Measurements from ENCODE around the gene EEFSEC. TPM values are rescaled to one million over a fixed set of nuclear protein-coding genes. Genes with fewer than 3 reads are reported as not detected.

EEFSEC gene
- total RNA-seq, 1 experiment from 2014 or later: 9.6 TPM

DNA sequence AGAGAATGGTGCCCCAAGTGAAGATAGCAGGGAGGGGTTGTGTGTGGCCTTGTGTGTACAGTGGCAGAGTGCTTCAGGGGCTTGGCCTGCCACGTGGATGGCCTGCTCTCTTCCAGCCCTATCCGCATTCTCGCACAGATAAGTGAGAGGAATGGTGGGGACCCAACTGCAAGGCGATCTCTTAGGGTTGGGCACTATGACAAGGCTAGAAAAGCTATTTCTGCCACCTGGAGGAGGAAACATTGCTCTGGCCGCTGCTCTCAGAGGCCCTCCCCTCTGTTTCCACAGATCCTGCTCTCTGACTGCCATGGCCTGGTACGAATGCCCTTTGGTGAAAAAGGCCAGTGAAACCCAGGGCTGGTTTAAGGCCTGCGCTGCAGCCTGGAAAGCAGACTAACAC is 20.6 kb downstream of the EEFSEC start:
- Histone ChIP-seq H3K36me3 (ENCODE audit: low read depth, low read length) (no peaks in the 10 kb centered on the region), H3K4me3 (ENCODE audit: low read length) (no peak overlapping the region), H3F3A (ENCODE audit: low read length, unreplicated experiment) (no peaks in the 10 kb centered on the region), H3K79me2 (ENCODE audit: low read length) (no peaks in the 10 kb centered on the region), H3K9ac (ENCODE audit: low read length) (no peak overlapping the region), H3K27me3 (ENCODE audit: low read length) (no peaks in the 10 kb centered on the region), H3K4me2 (ENCODE audit: low read length) (no peak overlapping the region), H3K9me2 (replicated peaks; ENCODE audit: low read length) (no peaks in the 10 kb centered on the region), H3K4me1 (ENCODE audit: insufficient read depth, low read length) (no peaks in the 10 kb centered on the region), H3K27ac (ENCODE audit: low read length) (no peak overlapping the region), H2AFZ (ENCODE audit: low read length) (no peak overlapping the region), H4K20me1 (ENCODE audit: low read length) (no peaks in the 10 kb centered on the region), H3K9me3 (ENCODE audit: low read length) (no peaks in the 10 kb centered on the region)
- BruUV-seq (replicated peaks): no TSS peak
- POLR2A ChIA-PET (ENCODE audit: unreplicated experiment): no interaction called here
- DNase-seq (no peak), ATAC-seq (no peak)
- intact Hi-C loops (cut with micrococcal nuclease): loop anchor here (10.0 kb wide), 2 partner anchors 131 to 211 kb away; no protein-coding TSS in a partner anchor
- TF ChIP-seq CTCF (conservative IDR thresholded peaks at IDR 0.05; ENCODE audit: low read depth, low read length) (no peak), EZH2 (IDR thresholded peaks at IDR 0.05; ENCODE audit: low read length, unreplicated experiment) (no peak), EZH2phosphoT487 (IDR thresholded peaks at IDR 0.05; ENCODE audit: borderline replicate concordance, low read length) (no peak)
- CTCF ChIA-PET: no interaction called here

- H3K9me3 ChIP-seq (ENCODE audit: low read length): no peaks in the 10 kb centered on the region
- H3K9me2 ChIP-seq (replicated peaks; ENCODE audit: low read length): no peaks in the 10 kb centered on the region
- H3K36me3 ChIP-seq (ENCODE audit: low read depth, low read length): no peaks in the 10 kb centered on the region
- no peak; the same call in 1 of the 2 replicates for ATAC-seq
- intact Hi-C loops (cut with micrococcal nuclease): loop anchor here (10.0 kb wide), 2 partner anchors 130 to 210 kb away; no protein-coding TSS in a partner anchor
- no peak for DNase-seq
- BruUV-seq (replicated peaks): no TSS peak
- ChIA-PET CTCF (no interaction called here), POLR2A (ENCODE audit: unreplicated experiment) (no interaction called here)
- no peaks in the 10 kb centered on the region for H3K27me3 ChIP-seq (ENCODE audit: low read length)
- no peak overlapping the region for H3K4me2 ChIP-seq (ENCODE audit: low read length)
- H3K27ac ChIP-seq (ENCODE audit: low read length): no peak overlapping the region
- H4K20me1 ChIP-seq (ENCODE audit: low read length): no peaks in the 10 kb centered on the region
- no peak overlapping the region for H2AFZ ChIP-seq (ENCODE audit: low read length)
- no peaks in the 10 kb centered on the region for H3K4me1 ChIP-seq (ENCODE audit: insufficient read depth, low read length)
- H3K9ac ChIP-seq (ENCODE audit: low read length): no peak overlapping the region
- TF ChIP-seq EZH2phosphoT487 (IDR thresholded peaks at IDR 0.05; ENCODE audit: borderline replicate concordance, low read length): no peak
- TF ChIP-seq EZH2 (IDR thresholded peaks at IDR 0.05; ENCODE audit: low read length, unreplicated experiment): no peak
- TF ChIP-seq CTCF (conservative IDR thresholded peaks at IDR 0.05; ENCODE audit: low read depth, low read length): no peak
- no peak overlapping the region for H3K4me3 ChIP-seq (ENCODE audit: low read length)
- no peaks in the 10 kb centered on the region for H3F3A ChIP-seq (ENCODE audit: low read length, unreplicated experiment)
- H3K79me2 ChIP-seq (ENCODE audit: low read length): no peaks in the 10 kb centered on the region
Observed at GRCh38 chr3:128174675-128175590, 21.7 kb downstream of the EEFSEC start.

DNA sequence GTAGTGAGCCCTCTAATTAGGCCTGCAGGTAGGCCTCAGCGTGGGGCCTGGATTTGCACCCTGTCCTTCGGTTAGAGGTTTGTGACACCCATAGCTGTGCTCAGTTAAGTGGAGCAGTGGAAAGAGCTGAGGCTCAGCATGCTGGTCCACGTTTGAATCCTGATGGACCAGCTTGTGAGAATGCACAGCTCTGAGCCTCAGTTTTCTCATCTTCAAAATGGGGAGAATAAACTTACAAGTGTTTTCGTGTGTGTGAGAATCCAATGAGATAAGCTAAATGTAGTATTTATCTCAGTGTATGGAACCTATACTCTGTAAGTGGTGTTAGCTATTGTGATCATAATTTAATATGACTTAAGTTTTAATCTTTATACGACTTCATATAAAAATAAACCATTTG is 22.5 kb downstream of the EEFSEC start:
- BruUV-seq (replicated peaks): no TSS peak
- Histone ChIP-seq H3F3A (ENCODE audit: low read length, unreplicated experiment) (no peaks in the 10 kb centered on the region), H4K20me1 (ENCODE audit: low read length) (no peaks in the 10 kb centered on the region), H3K27ac (ENCODE audit: low read length) (no peak overlapping the region), H3K4me3 (ENCODE audit: low read length) (no peak overlapping the region), H3K27me3 (ENCODE audit: low read length) (no peaks in the 10 kb centered on the region), H3K9me2 (replicated peaks; ENCODE audit: low read length) (no peaks in the 10 kb centered on the region), H3K79me2 (ENCODE audit: low read length) (no peaks in the 10 kb centered on the region), H2AFZ (ENCODE audit: low read length) (no peak overlapping the region), H3K4me2 (ENCODE audit: low read length) (no peak overlapping the region), H3K9ac (ENCODE audit: low read length) (no peak overlapping the region), H3K9me3 (ENCODE audit: low read length) (no peaks in the 10 kb centered on the region), H3K4me1 (ENCODE audit: insufficient read depth, low read length) (no peaks in the 10 kb centered on the region), H3K36me3 (ENCODE audit: low read depth, low read length) (no peaks in the 10 kb centered on the region)
- no peak for TF ChIP-seq EZH2 (IDR thresholded peaks at IDR 0.05; ENCODE audit: low read length, unreplicated experiment)
- TF ChIP-seq EZH2phosphoT487 (IDR thresholded peaks at IDR 0.05; ENCODE audit: borderline replicate concordance, low read length): no peak
- no peak for TF ChIP-seq CTCF (conservative IDR thresholded peaks at IDR 0.05; ENCODE audit: low read depth, low read length)
- intact Hi-C loops (cut with micrococcal nuclease): loop anchor here (10.0 kb wide), 2 partner anchors 129 to 209 kb away; no protein-coding TSS in a partner anchor
- ChIA-PET POLR2A (ENCODE audit: unreplicated experiment) (no interaction called here), CTCF (no interaction called here)
- no peak for DNase-seq
- no peak for ATAC-seq

Data from PC-3 (cell line).